Cardiac fibroblast (primary cell): ENCODE measurements around the gene LRIG1.

ENCODE experiments used
- DNase-seq, 2 donors: peaks; one replicate each; pipeline versions ENCODE4 v3.0.0 to v3.0.0-alpha.2; 2010; ENCODE audit warnings: low read depth in 2 of 2
- H3K4me3 ChIP-seq, 2 donors: replicated peaks in 1 of 2; 1 replicate in 1 of 2; 2 replicates in 1 of 2; pipeline ENCODE4 v1.5.1; 2011; ENCODE audit warnings: low read depth in 2 of 2, low read length in 2 of 2, mild to moderate bottlenecking in 2 of 2, moderate library complexity in 1 of 2
- CTCF ChIP-seq: IDR thresholded peaks from one replicate; pipeline ENCODE4 v1.5.1; 2011; ENCODE audit warnings: low read depth, mild to moderate bottlenecking, low read length, inconsistent platforms

Gene LRIG1

GRCh38 chr3:66382142-66382541, 118.7 kb downstream of the LRIG1 start:
- TF ChIP-seq CTCF, result no peak
- no peak overlapping the region for H3K4me3 ChIP-seq
- no peak for DNase-seq

DNA sequence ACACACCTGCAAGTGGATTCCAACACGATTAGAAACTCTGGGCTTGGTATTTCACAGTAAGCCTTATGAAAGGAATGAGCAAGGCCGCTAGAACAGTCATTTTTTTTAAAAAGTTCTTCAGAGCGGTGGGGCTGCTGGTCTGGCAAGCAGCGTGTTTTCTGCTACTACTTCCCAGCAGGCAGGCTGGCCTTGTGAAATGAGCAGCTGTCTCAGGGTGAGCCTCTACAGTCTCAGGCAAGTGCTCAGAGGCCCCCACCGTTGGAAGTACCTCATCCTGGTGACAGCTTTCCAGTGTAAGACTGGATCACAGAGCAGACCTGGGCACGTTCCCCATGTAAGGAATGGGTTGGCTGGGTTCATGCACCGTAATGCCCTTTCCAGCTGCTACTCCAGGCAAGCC, 119.2 kb downstream of the LRIG1 start:
- TF ChIP-seq CTCF, result no peak
- H3K4me3 ChIP-seq, result no peak overlapping the region
- DNase-seq, result no peak

- H3K4me3 ChIP-seq, result no peak overlapping the region
- no peak for DNase-seq
- no peak for TF ChIP-seq CTCF
Observed at GRCh38 chr3:66380200-66380932, 120.5 kb downstream of the LRIG1 start.

DNA sequence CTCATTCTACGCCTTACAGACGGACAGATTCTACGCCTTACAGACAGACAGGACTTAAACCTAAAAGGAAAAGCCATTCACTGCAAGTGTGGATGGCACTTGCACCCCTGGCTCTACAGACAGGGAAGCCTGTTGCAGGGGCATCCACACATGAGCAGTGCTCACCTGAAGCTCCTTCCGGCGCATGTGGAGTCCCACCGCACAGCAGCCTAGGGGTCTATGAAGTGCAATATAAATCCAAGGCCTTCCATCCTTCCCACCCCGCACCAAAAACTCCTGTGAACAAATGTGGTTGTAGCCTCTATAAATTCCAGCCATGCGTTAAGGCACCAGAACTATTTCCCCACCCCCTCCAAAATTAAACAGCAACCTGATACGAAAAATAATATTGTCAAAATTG, 121.3 kb downstream of the LRIG1 start:
- H3K4me3 ChIP-seq, result no peak overlapping the region
- no peak for DNase-seq
- TF ChIP-seq CTCF, result no peak

DNA sequence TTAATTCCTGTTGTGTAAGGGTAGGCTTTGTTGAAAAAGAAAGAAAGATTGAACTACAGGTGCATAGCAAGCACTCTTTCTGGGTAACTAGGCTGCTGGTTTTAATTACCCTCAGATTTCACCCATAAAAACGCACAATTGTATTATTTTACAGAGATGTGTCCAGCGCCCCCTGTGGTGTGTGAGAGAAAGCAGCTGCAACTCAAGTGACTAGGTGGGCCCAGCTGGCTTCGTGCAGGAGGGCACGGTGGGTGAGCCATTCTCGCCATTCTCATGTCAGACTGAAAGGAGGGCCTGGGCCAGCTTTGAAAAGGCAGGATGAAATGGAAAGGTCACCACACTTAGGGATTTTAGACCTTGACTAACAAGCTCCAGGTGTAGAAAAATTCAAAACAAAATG, 122.6 kb downstream of the LRIG1 start:
- no peak overlapping the region for H3K4me3 ChIP-seq
- DNase-seq, result peak in 1 of 2 donors; percentile 29

GRCh38 chr3:66377800-66378199, 123.0 kb downstream of the LRIG1 start:
- no peak overlapping the region for H3K4me3 ChIP-seq
- no peak for TF ChIP-seq CTCF
- DNase-seq, result no peak

More for the DNA sequence above, 122.6 kb downstream of the LRIG1 start:
- TF ChIP-seq CTCF, result peak; percentile 61

DNA sequence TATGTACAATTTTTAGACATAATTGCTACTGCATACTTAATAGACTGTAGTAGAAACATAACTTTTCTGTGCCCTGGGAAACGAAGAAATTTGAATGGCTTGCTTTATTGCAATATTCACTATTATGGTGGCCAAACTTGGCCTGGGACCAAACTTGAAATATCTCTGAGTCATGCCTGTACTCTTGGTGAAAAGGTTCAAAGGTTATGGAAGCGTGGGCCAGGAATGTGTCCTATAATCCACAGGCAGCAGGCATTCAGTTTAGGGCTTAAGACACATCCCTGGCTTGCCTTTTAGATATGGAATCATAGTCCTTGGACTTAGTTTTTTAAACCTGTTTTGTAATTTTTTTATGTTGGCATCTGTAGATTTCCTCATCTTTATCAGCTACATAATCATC, 124.3 kb downstream of the LRIG1 start:
- H3K4me3 ChIP-seq, result no peak overlapping the region
- TF ChIP-seq CTCF, result no peak
- peak; percentile 83 to 89 for DNase-seq
